Fibroblast of the conjunctiva (primary cell): ENCODE data around the gene MICAL2.

Experiments
- DNase-seq: peaks from one replicate; pipeline ENCODE4 v3.0.0-alpha.2; 2010; ENCODE audit warnings: low read depth

The MICAL2 gene

GRCh38 chr11:12098601-12099000, 11.8 kb upstream of the MICAL2 start:
- DNase-seq: no peak

- no peak for DNase-seq
Observed at GRCh38 chr11:12099132-12099873, 11.1 kb upstream of the MICAL2 start.

- DNase-seq: no peak
Observed at GRCh38 chr11:12100429-12100828, 10.0 kb upstream of the MICAL2 start.

GRCh38 chr11:12100841-12101242, 9.5 kb upstream of the MICAL2 start:
- no peak for DNase-seq

GRCh38 chr11:12101318-12101717, 9.1 kb upstream of the MICAL2 start:
- DNase-seq: no peak

- DNase-seq: no peak
Observed at GRCh38 chr11:12102588-12103410, 7.6 kb upstream of the MICAL2 start.

GRCh38 chr11:12103411-12104225, 6.8 kb upstream of the MICAL2 start:
- no peak for DNase-seq

- DNase-seq: no peak
Observed at GRCh38 chr11:12105471-12105870, 4.9 kb upstream of the MICAL2 start.

- DNase-seq: no peak
Observed at GRCh38 chr11:12106101-12106500, 4.3 kb upstream of the MICAL2 start.

- no peak for DNase-seq
Observed at GRCh38 chr11:12106501-12106900, 3.9 kb upstream of the MICAL2 start.

GRCh38 chr11:12108875-12109453, 1.4 kb upstream of the MICAL2 start:
- DNase-seq: no peak

GRCh38 chr11:12109591-12110196, 696 bp upstream of the MICAL2 start:
- no peak for DNase-seq

GRCh38 chr11:12110714-12111548, 541 bp downstream of the MICAL2 start:
- no peak for DNase-seq

GRCh38 chr11:12111549-12112520, 1.4 kb downstream of the MICAL2 start:
- no peak for DNase-seq

- no peak for DNase-seq
Observed at GRCh38 chr11:12112750-12113149, 2.4 kb downstream of the MICAL2 start.

GRCh38 chr11:12113294-12113693, 2.9 kb downstream of the MICAL2 start:
- no peak for DNase-seq

GRCh38 chr11:12114193-12115033, 4.0 kb downstream of the MICAL2 start:
- no peak for DNase-seq

GRCh38 chr11:12116425-12117032, 6.1 kb downstream of the MICAL2 start:
- DNase-seq: no peak
